Calu3 (cell line): ENCODE results near the gene CHST12. TPM values are rescaled to one million over a fixed set of nuclear protein-coding genes. Genes with fewer than 3 reads are reported as not detected.

ENCODE experiments used
- BruUV-seq: library from RNA; stranded (reverse); fragments of 400-500 nt; replicated peaks from 2 replicates; lab custom pipeline; 2021; lab: Mats Ljungman, UMichigan
- CTCF ChIA-PET: fragments of 300-600 bp; sonication (Branson Sonifier 250); formaldehyde crosslinking; loops from one replicate; lab custom pipeline; 2022; ENCODE audit warnings: antibody characterized with exemption; lab: Charles Lee
- DNase-seq: peaks from one replicate; pipeline ENCODE4 v3.0.0; 2022
- H3K27ac Mint-ChIP-seq: one replicate; pipeline ENCODE4 v1.8.0; 2022; ENCODE audit warnings: mixed read lengths; ENCODE audit not compliant: unreplicated experiment
- H3K27me3 Mint-ChIP-seq: one replicate; pipeline ENCODE4 v1.8.0; 2022; ENCODE audit warnings: mixed read lengths; ENCODE audit not compliant: unreplicated experiment
- H3K36me3 Mint-ChIP-seq: one replicate; pipeline ENCODE4 v1.8.0; 2022; ENCODE audit warnings: mild to moderate bottlenecking, moderate library complexity, mixed read lengths; ENCODE audit not compliant: insufficient read depth, unreplicated experiment
- H3K4me1 Mint-ChIP-seq: one replicate; pipeline ENCODE4 v1.8.0; 2022; ENCODE audit warnings: mild to moderate bottlenecking, low read depth, mixed read lengths; ENCODE audit not compliant: unreplicated experiment
- H3K4me3 Mint-ChIP-seq: one replicate; pipeline ENCODE4 v1.8.0; 2022; ENCODE audit warnings: mild to moderate bottlenecking, low read depth, moderate library complexity, mixed read lengths; ENCODE audit not compliant: unreplicated experiment
- H3K9me3 Mint-ChIP-seq: one replicate; pipeline ENCODE4 v1.8.0; 2022; ENCODE audit warnings: low read depth, mixed read lengths; ENCODE audit not compliant: unreplicated experiment
- intact Hi-C: fragments of 100-400 bp; cut with micrococcal nuclease; formaldehyde crosslinking; loops from one replicate; pipeline ENCODE4 v1.10.0; 2022; ENCODE audit not compliant: unreplicated experiment
- total RNA-seq: library from RNA; stranded (reverse); gene quantifications from 2 replicates; pipeline ENCODE4 v1.2.3, GENCODE V29; 2022
- TF ChIP-seq, protein P1 (sequence below): fragments of 200-600 bp; IDR thresholded peaks from one replicate; pipeline ENCODE4 v1.8.0; 2022; ENCODE audit warnings: antibody characterized with exemption; ENCODE audit not compliant: unreplicated experiment

The CHST12 gene
- total RNA-seq, 1 experiment from 2014 or later = 21.2 TPM

- TF ChIP-seq, protein P1, sequence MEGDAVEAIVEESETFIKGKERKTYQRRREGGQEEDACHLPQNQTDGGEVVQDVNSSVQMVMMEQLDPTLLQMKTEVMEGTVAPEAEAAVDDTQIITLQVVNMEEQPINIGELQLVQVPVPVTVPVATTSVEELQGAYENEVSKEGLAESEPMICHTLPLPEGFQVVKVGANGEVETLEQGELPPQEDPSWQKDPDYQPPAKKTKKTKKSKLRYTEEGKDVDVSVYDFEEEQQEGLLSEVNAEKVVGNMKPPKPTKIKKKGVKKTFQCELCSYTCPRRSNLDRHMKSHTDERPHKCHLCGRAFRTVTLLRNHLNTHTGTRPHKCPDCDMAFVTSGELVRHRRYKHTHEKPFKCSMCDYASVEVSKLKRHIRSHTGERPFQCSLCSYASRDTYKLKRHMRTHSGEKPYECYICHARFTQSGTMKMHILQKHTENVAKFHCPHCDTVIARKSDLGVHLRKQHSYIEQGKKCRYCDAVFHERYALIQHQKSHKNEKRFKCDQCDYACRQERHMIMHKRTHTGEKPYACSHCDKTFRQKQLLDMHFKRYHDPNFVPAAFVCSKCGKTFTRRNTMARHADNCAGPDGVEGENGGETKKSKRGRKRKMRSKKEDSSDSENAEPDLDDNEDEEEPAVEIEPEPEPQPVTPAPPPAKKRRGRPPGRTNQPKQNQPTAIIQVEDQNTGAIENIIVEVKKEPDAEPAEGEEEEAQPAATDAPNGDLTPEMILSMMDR = no peak
- CTCF ChIA-PET = no interaction called here
- H3K27ac Mint-ChIP-seq = no peak overlapping the region
These were observed 17.0 kb downstream of the CHST12 start for GRCh38 chr7:2420216-2420933.

DNA sequence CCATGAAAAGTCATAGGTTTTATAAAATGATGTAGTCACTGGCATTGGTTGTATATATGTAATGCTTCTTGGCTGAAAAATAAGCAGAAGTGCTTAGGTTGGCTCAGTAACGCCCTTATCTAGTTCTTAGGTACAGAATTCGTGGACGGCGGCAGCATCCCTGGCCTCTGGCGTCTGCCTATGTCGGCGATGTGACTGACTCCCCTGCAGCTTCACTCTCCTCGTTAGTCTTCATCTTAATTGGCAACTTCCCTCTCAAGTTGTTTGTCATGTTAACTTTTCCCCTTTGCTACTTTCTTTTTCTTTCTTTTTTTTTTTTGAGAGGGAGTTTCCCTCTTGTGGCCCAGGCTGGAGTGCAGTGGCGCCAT lies 18.5 kb downstream of the CHST12 start:
- no peaks in the 10 kb centered on the region for H3K36me3 Mint-ChIP-seq
- CTCF ChIA-PET = interaction anchor here (0.7 kb wide), 1 partner anchor 50 kb away, joined by 5 read pairs; no protein-coding TSS in a partner anchor
- intact Hi-C loops = no loop called here

More at GRCh38 chr7:2420216-2420933, 17.0 kb downstream of the CHST12 start:
- Mint-ChIP-seq H3K4me1 (no peaks in the 10 kb centered on the region), H3K27me3 (no peaks in the 10 kb centered on the region), H3K9me3 (no peaks in the 10 kb centered on the region), H3K36me3 (no peaks in the 10 kb centered on the region), H3K4me3 (no peak overlapping the region)
- DNase-seq = no peak
- intact Hi-C loops = no loop called here
- BruUV-seq = no TSS peak

GRCh38 chr7:2425749-2426148 lies 22.3 kb downstream of the CHST12 start:
- Mint-ChIP-seq H3K4me1 (no peaks in the 10 kb centered on the region), H3K27me3 (no peaks in the 10 kb centered on the region), H3K4me3 (no peak overlapping the region), H3K36me3 (no peaks in the 10 kb centered on the region), H3K9me3 (no peaks in the 10 kb centered on the region), H3K27ac (no peak overlapping the region)
- TF ChIP-seq, protein P1 = no peak
- no TSS peak for BruUV-seq
- intact Hi-C loops = no loop called here
- CTCF ChIA-PET = interaction anchor here (0.7 to 1.7 kb wide), 3 partner anchors 9 to 284 kb away, joined by 3 to 6 read pairs (median 4); no protein-coding TSS in a partner anchor
- no peak for DNase-seq

More for the DNA sequence above, 18.5 kb downstream of the CHST12 start:
- BruUV-seq = no TSS peak
- Mint-ChIP-seq H3K27me3 (no peaks in the 10 kb centered on the region), H3K9me3 (no peaks in the 10 kb centered on the region), H3K4me1 (no peaks in the 10 kb centered on the region), H3K27ac (no peak overlapping the region), H3K4me3 (no peak overlapping the region)
- DNase-seq = no peak
- TF ChIP-seq, protein P1 = no peak

GRCh38 chr7:2431260-2431867 lies 28.0 kb downstream of the CHST12 start:
- Mint-ChIP-seq H3K27me3 (no peaks in the 10 kb centered on the region), H3K4me3 (no peak overlapping the region)
- BruUV-seq = no TSS peak

More at GRCh38 chr7:2431260-2431867, 28.0 kb downstream of the CHST12 start:
- Mint-ChIP-seq H3K27ac (no peak overlapping the region), H3K4me1 (no peaks in the 10 kb centered on the region), H3K36me3 (no peaks in the 10 kb centered on the region), H3K9me3 (peaks cover 4% of the 10 kb centered on the region)
- CTCF ChIA-PET = no interaction called here
- intact Hi-C loops = no loop called here
- DNase-seq = peak; percentile 50
- TF ChIP-seq, protein P1 = peak; percentile 75
